GM19351 (cell line): ENCODE results near the gene PRKAG2.
"Not testable (repeated sequence)": the region's sequence is repeated elsewhere in the genome, so short reads cannot be mapped to it uniquely, and the experiment has no call there.

Experiments used
- ATAC-seq: cut with Tn5 transposase; IDR thresholded peaks from one replicate; pipeline ENCODE4 v1.9.1; 2021; ENCODE audit warnings: mild to moderate bottlenecking, moderate library complexity; ENCODE audit not compliant: unreplicated experiment

Gene PRKAG2

DNA sequence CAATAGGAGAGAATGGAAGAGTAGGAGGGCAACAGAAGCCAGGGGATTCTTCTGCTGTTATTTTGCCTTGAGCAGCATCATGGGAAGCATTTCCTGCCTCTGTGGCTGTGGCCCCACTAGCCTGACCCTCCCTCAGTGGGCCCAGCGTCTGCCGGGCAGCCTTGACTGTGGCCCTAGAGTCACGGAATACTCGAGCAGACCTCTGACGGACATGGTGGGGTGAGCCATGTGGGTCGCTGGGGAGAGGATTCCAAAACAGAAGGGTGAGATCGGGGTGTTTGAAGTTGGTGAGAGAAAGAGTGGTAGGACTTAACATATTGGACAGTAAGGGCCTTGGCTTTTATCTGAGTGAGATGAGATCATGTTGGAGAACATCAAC lies 8.3 kb upstream of the PRKAG2 start:
- peak; percentile 21 for ATAC-seq

DNA sequence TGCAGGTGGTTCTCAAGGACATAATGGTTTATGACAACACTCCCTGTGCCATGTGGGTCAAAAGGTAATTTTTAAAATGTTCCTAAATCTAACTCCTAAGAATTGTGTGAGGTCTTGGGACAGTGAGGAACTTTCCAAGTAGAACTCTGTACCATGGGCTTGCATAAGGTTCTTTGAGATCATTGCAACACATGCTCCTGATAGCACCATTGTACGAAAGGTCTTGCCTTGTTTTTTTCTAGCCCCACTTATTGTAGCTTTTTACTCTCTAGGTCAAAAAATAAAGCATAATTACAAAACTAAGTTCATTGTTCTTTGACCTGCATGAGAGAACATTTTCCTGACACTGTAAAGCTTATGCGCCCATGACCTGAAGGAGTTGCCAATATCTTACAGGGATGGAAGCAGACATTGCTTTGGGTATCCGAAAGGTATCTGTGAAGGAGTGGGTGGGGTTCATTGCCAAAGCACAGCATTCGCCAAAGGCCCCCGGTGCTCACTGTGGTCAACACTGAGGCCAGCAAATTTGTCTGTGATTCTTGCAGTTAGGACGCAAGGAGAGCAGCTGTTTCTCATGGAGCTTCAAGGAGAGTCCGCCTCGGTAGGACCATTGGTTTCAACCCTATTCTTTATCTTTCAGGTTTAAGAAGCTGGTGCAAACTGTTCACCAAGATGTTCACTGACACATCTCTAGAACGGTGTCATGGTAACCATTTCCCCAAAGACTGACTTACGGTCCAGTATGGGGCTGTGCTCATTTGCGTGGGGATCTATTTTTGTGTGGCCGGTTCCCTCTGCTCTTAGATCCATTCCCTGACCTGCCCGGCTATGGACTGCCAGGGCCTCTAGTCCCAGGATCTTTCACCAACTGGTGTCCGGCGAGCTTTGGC lies 7.6 kb upstream of the PRKAG2 start:
- peak; percentile 98 for ATAC-seq

DNA sequence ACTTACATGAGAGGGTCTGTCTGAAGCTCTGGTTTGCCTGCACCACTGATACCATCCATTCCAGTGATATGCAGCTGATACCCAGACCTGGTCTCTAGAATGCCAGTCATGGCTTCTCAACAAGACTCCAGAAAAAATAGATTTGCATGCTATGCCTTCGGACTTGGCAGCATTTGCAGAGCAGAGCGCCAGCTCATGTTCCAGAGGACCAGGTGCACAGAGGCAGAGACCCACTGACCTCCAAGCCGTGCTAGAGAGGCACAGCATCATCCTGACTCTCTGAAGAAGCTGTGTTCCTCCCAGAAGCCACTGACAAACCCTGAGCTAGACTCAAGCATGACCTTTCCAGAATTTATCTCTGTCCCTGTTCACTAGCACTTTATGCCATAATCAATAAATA lies 6.9 kb upstream of the PRKAG2 start:
- ATAC-seq = no peak

DNA sequence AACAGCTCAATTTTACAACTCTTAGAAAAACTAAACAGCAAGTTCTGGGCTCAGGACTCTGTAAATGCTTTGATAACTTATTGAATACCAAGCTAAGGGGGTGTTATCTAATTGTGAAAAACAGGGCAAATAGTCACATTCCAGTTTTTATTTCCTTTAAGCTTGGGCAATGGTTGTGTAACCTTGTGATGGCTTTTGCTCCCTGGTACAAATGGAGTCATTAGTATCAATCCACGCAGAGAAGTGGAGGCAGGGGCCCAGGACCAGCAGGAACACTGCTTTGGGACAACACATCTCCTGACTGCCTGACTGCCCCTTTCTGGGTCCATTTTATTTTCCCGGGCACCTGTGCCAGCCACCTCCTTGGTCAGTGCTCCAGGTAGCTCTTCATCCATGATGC lies 5.8 kb upstream of the PRKAG2 start:
- no peak for ATAC-seq

DNA sequence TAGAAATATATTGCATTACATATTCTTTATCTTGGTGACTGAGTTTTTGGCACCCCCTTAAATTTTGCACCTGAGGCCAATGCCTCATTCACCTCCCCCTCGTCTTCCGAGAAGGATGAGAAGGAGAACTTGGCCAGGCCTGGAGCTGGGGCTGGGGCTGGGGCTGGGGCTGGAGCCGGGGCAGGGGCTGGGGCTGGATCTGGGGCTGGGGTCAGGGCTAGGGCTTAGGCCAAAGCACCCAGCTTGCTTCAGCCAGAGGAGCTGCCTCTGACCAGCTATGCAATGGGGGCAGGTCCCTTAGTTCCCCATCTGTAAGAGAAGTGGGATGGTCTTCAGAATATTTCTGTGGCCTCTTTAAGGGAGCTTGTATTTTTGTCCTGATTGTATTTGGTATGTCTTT lies 3.8 kb upstream of the PRKAG2 start:
- no peak for ATAC-seq

DNA sequence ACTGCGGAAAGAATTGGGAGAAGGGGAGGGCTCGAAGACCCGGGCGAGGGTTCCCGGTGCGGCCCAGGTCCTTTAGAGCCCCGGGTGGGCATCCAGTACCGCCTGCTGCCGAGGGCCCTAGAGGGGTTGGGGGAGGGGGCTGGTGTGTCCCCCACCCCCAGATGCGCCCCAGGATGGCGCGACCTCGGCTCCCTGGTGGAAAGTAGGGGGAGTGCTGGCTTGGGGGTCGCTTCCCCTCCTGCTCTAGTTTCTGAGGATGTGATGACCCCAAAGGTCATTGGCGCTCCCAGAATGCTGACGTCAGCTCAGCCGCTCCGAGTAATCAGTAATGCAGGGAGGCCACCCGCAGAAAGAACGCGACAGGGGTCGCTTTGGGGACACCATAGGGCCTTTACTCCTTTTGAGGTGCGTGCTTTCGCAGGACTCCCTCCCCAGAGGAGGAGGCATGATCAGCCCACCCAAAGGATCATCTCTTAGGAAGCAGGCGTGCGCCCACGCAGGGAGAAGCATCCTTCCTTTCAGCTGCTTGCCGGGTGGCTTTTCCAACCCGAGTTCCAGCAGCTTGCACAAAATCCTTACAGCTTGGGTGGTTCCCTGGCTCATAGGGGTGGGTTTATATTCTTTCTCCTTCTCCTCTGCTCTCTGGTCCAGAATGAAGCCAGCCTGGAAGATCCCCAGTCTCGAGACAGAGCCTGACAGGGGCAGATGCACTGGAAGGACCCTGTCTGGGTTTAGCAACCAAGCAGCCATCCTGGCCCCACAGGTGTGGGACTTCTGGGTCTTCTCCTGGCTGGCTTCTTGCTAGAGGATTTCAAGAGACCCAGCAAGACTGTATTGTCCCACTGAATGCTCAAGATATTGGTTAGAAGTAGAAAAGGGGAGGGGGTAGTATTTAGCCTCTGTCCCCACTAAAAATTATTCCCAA lies 1.3 kb upstream of the PRKAG2 start:
- no peak for ATAC-seq

DNA sequence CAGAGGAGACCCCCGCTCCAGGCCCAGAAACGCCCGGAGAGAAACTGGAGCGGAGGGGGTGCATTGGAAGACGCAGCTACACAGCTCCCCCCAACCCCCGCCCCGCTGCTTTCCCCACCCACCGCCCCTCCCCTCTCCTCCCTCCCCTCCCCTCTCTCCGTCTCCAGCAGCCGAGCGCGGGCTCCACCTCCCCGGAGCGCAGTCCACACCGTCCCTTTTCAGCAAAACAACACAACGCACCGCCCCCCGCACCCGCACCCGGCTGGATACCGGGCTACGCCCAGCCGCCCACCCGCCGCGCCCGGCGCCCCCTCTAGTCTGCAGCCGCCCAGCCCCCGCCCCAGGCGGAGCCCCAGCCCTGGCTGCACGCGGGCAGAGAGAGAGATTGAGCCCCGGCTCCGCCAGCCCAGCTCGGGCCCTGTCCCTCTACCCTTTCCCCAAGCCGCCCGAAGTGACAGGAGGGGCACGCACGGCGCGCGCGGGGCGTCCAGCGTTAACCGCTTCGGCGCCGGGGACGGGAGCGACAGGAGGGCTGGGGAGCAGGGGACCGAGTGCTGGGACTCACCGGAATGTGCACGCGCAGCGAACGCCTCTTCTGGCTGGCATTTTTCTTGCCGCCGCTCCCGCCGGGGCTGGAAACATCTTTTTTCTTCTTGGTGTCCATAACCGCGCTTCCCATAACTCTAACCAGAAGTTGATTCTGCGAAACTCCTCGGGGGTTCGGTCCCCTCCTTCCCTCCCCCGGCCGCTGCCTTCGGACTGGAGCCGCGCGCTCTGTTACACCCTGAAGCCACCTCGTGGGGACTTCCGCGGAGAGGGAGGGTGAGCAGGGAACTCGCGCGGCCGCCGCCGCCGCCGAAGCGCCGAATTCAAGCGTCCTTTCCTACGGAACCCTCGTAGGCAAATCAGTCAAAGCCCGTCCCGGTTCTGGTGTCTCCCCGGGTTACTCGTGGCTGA lies 695 bp downstream of the PRKAG2 start:
- ATAC-seq = peak; percentile 33

DNA sequence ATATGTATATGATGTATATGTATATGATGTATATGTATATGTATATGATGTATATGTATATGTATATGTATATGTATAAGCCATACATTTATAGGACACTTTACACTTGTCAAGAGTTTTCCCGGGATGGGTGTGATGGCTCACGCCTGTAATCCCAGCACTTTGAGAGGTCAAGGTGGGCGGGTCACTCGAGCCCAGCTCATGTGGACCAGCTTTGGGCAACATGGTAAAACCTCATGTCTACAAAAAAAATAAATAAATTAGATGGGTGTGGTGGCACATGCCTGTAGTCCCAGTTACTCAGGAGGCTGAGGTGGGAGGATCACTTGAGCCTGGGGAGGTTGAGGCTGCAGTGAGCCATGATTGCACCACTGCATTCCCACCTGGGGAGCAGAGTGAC lies 2.4 kb downstream of the PRKAG2 start:
- ATAC-seq = not testable (repeated sequence)

DNA sequence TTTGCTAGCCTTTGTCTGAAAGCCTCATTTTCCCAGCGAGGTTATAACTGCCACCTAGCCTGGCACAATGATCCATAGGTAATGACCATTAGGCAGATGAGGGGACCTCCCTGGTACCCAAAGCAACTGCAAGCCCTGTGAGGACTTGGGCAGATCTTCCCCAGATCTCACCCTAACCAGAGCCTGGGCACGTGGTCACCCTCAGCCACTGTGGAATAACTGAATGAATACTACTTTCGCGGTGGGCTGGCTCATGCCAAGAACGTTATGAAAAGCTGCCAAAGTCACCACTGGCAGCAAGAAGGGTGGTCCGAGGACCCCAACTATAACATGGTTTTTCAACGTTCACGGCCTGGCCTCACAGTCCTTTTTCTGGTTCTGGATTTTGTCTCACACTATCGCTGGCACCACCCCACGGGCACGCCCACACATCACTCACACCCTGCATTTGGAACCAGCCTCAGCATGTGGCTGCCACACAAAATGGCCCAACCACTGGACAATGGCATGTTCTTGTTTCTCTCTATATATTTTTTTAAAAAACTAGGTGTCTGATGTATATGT lies 3.4 kb downstream of the PRKAG2 start:
- no peak for ATAC-seq

DNA sequence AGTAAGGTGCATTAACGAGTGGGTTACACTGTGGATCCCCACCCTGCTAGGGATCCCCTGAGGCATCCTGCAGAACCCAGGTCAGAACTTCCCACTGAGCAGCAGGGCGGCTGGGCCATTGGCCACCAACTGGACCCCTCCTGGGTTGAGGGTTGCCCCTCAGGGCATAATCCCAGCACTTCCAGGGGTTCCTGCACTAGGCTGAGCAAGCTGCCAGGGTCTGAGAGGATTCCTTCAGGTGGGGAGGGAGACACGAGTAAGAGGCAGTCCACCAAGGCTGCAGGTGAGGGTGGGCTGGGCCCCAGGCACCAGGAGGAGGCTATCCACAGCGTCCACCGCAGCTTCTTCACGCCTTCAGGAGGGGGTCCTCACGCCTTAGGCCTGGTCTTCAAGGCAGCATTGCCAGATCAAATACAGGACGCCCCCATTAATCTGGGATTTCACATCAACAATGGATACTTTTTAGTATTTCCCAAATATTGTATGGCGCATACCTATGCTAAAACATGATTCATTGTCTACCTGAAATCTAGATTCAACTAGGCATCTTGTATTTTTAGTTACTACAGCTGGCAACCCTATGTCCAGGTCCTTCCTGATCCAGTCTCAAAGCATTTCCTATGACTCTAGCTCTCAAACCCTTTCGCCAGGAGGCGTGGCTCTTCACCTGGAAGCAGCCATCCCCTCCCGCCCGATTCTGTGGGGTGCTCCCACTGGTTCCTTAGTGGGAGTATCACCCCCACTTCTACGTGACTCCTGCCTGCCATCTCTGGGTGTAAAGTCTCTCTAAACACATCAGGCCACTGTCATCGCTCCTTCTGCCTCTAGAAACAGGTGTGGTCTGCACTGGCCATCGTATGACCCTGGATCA lies 4.1 kb downstream of the PRKAG2 start:
- no peak for ATAC-seq

DNA sequence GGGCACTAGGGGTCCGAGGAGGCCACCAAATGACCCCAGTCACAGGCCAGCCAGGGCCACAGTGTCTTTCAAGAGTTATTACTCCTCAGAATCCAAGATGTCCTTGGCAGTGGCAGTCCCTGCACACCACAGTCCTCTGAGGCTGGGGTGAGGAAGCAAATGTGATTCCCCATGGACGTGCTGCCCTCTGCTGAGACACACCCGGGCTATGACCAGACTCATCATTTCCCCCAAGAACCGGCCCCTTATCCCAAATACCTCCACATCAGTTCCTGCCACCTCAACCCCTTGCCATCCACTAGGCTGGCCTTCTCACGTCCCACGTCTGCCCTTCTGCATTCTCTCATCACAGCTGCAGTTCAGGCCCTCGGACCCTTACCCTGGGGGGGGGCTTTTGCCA lies 5.0 kb downstream of the PRKAG2 start:
- no peak for ATAC-seq

DNA sequence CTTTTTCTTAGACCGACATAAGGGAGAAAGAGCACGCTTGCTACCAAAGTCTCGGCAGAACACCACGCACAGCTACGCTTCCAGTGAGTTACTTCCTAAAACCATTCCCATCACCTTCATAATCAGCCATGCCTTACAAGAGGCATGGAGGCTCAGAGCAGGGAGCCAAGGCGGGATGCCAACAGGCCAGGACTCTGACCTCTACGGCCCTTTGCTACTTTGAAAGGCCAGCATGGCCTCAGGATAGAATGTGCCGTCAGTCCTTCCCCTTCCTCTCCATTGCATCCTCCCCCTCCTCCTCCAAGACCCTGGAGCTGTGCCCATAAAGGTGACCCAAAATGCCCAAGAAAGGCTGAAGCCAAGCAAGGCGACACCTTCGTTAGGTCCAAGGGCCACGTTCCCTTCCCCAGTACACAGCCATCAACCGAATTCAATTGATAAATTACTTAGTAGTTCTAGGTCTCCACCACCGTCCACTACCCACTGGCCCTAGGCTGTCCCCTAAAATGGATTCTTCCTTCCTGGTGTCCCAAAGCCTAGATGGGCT lies 5.7 kb downstream of the PRKAG2 start:
- no peak for ATAC-seq

DNA sequence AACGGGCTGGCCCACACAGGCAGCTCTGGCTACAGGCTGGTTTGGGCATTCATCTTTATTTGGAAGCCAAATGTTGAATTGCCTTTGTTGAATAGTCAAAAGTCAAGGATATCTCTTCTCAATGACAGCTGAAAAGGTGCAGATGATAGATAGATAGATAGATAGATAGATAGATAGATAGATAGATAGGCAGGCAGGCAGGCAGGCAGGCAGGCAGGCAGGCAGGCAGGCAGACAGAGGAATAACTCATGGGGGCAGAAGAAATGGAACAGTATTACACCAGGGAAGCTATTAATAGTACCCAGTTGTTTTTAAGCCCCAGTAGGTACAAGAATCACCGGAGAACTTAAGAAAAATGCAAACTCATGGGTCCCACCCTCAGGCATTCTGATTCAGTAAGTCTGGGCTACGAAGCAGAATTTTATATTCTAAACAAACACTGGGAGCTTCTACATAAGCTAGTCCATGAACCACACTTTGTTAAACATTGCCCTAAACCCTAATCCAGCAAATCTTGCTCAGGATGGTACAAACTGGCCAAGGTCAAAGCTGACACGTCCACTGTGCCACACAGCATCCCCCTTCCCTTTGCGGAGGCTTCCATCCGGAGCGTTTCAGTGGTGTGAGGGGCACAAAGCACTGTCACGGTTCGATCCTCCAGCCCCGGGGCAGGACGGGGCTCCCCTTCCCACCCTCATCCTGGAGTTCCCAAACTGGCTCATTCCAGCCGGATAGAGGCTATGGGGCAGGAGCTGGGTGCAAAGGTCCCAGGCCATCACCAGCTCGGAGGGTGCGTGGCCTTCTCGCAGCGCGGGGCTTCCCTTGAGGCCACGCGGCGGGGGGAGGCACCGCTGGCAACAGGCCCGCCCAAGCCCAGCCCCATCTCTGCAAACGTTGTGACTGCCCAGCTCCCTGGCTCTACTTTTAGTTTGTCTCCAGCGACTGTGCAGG lies 6.7 kb downstream of the PRKAG2 start:
- no peak for ATAC-seq

DNA sequence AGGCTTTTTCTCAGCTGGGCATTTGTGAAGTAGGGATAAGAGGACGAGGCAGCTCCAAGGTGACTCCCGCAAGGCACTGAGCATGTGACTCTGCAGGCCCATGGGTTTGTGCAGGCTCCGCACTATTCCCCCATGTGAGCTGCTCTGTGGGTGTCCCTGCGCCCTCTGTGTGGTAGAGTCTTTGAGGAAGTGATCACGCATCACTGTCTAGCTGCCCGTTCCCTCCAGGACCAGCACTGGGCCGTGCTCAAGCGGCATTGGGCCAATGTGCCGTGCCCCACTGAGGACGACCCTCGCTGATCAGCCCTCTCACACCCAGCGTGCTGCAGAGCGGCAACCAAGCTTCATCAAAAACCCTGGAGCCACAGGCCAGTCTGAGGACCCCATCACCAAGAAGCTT lies 7.5 kb downstream of the PRKAG2 start:
- no peak for ATAC-seq

DNA sequence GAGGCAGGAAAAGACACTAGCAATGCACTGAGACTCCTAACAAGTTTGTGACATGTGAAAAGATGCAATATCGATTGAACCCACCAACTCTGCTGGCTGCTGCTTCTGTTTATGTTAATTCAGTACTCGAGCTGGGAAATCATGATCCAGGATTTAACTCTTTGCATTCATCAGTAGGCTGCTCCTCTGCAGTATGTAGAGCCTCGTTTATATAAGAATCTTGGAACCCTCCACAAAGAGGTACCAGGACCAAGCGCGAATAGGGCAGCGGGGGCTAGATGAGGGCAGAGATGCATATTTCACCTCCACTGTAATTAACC lies 7.8 kb downstream of the PRKAG2 start:
- no peak for ATAC-seq

DNA sequence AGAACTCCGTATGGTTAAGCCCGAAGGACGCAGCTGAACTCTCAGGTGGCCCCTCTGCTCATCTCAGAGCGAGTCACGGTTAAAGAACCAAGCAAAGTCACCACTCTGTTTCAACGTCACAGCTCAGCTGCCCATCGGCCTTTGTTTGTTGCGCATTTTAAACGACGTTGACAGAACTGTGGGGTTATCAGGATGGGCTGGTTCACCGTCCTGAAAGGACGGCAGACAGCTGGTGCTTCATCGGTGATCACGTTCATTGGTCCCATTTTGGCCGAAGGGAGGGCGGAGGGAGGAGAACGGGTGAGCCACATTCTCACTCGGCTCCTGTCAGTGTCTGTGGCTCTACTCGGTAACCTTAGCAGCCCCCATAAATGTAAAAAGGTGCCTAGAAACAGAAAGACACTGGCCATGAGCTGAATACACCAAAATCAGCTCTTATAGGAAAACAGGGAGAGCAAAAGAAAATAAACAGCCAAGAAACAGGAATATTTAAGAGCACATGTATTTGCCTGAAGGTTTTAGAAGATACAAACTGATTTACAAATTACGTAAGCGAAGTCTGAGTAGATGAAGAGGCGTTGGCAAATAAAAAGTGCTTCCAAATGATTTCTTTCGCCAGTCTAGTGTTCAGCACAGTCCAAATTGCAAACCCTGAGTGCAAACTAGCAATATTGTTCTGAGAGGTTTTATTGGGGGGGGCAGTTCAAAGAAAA lies 8.4 kb downstream of the PRKAG2 start:
- no peak for ATAC-seq

DNA sequence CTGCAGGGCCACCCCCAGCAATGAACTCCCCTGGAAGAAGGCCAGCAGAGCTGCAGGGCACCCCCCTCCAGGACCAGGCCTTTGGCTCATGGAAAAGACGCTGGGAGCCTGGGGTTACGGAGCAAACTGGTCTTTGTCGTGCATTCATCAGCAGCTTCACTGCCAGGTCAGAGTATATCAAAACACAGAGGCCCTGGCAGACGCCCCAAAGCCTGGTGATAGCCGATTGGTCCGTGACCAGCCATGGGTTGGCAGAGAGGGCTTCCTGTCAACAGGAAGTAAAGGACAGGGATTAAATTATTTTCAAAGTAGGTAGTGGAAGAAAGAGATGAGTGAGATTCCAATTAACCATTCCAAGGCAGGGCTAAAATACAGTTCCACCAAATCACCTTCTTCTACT lies 9.0 kb downstream of the PRKAG2 start:
- ATAC-seq = no peak
